Heart left ventricle (tissue), 16 donors: ENCODE data around the gene EFNB3. TPM values are rescaled to one million over a fixed set of nuclear protein-coding genes. Genes with fewer than 3 reads are reported as not detected.

Experiments
- ATAC-seq, 4 donors: fragments of 200-7000 bp; cut with Tn5 transposase; one replicate each; pipeline ENCODE4 v1.9.1; 2020 to 2022; ENCODE audit warnings: moderate library complexity in 4 of 4, mild to moderate bottlenecking in 3 of 4, moderate number of reproducible peaks in 1 of 4
- DNase-seq, 5 donors: peaks; one replicate each; pipeline ENCODE4 v3.0.0-alpha.2; 2020
- H3K27ac ChIP-seq, 12 donors: fragments of 200-600 bp; sonication (generic) in 4 of 12; one replicate each; pipeline versions ENCODE4 v1.5.0 to v1.8.0; 2016 to 2022; ENCODE audit warnings: mild to moderate bottlenecking in 2 of 12
- H3K27me3 ChIP-seq, 9 donors: fragments of 200-600 bp; sonication (generic) in 2 of 9; one replicate each; pipeline versions ENCODE4 v1.5.1 to v1.8.0; 2016 to 2022; ENCODE audit warnings: mild to moderate bottlenecking in 3 of 9
- H3K36me3 ChIP-seq, 9 donors: fragments of 200-600 bp; sonication (generic) in 2 of 9; one replicate each; pipeline versions ENCODE4 v1.5.0 to v1.8.0; 2018 to 2022; ENCODE audit warnings: mild to moderate bottlenecking in 2 of 9
- H3K4me1 ChIP-seq, 12 donors: fragments of 200-600 bp; sonication (generic) in 4 of 12; one replicate each; pipeline versions ENCODE4 v1.5.0 to v1.8.0; 2016 to 2022; ENCODE audit warnings: mild to moderate bottlenecking in 3 of 12
- H3K4me3 ChIP-seq, 12 donors: fragments of 200-600 bp; sonication (generic) in 4 of 12; one replicate each; pipeline versions ENCODE4 v1.5.0 to v1.8.0; 2017 to 2022; ENCODE audit warnings: mild to moderate bottlenecking in 9 of 12, moderate library complexity in 4 of 12
- H3K9me3 ChIP-seq, 12 donors: fragments of 200-600 bp; sonication (generic) in 4 of 12; one replicate each; pipeline versions ENCODE4 v1.5.0 to v1.8.0; 2016 to 2022; ENCODE audit warnings: mild to moderate bottlenecking in 1 of 12
- CTCF ChIP-seq, 12 donors: fragments of 200-600 bp; sonication (generic) in 4 of 12; IDR thresholded peaks; one replicate each; pipeline versions ENCODE4 v1.5.0 to v1.8.0; 2018 to 2022; ENCODE audit warnings: antibody characterized with exemption in 12 of 12, mild to moderate bottlenecking in 5 of 12
- POLR2A ChIP-seq, 2 donors: fragments of 450-650 bp; IDR thresholded peaks; one replicate each; pipeline ENCODE4 v1.6.1; 2017; ENCODE audit warnings: antibody characterized with exemption in 2 of 2, mild to moderate bottlenecking in 2 of 2, moderate library complexity in 2 of 2
- WGBS, 4 donors: extraction: QIAGEN DNeasy Blood & Tissue Kit in 2 of 4; methylation state at CpG; one replicate each; pipeline versions ENCODE4 v1.1.5 to v1.1.7; 2013 to 2018; 5-methylcytosine and 5-hydroxymethylcytosine counted together
- intact Hi-C, 10 donors: fragments of 100-400 bp; cut with DNase I; formaldehyde crosslinking; loops; one replicate each; pipeline versions ENCODE4 v1.11.1 to v1.14.2; 2022
- polyA plus RNA-seq, 2 donors: library from polyadenylated mRNA; stranded (reverse); fragments of 200-250 nt; gene quantifications; one replicate each; pipeline ENCODE4 v1.2.3, GENCODE V29; 2013
- total RNA-seq, 9 donors: library from RNA; depleted of rRNA in 2 of 9; stranded (reverse); fragments of >200 nt in 2 of 9; fragmentation: NEBNext Ultra II Directional in 3 of 9; extraction: Animal tissue kit (Norgen Biotek cat#: 25700) in 3 of 9; gene quantifications; one replicate each; pipeline versions ENCODE4 v1.1.0 to v1.2.4, GENCODE V29; 2016 to 2023
- donor health status: ischemic (EF 13 %, LVEDD 7.1; RV severe dilation, severe dysfunction).
- donor health status: healthy with polysubstance abuse.
- donor health status: DM: no; HTN: yes; CAD: no.
- donor health status: DM: no; HTN: no; CAD: no.
- donor health status: ischemic (EF 25% LVEDD 6.9; RV normal size, moderate dysfunction).
- donor health status: ischemic (EF 25% LVEDD 5.7; RV mildly dilated, moderate dysfunction).
- donor health status: healthy.
- donor health status: DM: yes; HTN: yes; CAD: no.
- donor health status: ischemic (EF 35%, LVEDD 5.7; RV mildly dilated, moderate dysfunction).
- donor health status: nonischemic (EF 11% LVEDD 7.7; RV severe dilation, severe dysfunction).
- donor health status: DM: yes; HTN: yes; CAD: no.
- donor health status: PGD.
- donor health status: ischemic (EF 29% LVEDD 5.4; RV normal size, mild dysfunction).
- donor health status: nonischemic (EF 23%, LVEDD 6.1; RV moderate dilation, normal function).

The EFNB3 gene
- total and polyA plus RNA-seq, 11 donors: 0.10 to 4.6 (median 0.36) TPM

GRCh38 chr17:7711051-7711755, 6.2 kb downstream of the EFNB3 start:
- Histone ChIP-seq H3K27me3 (peaks cover 0 to 65% (median 31%) of the 10 kb centered on the region in 9 donors), H3K27ac (no peak overlapping the region), H3K4me1 (peaks cover 0 to 9% (median 0%) of the 10 kb centered on the region in 12 donors), H3K9me3 (no peaks in the 10 kb centered on the region), H3K4me3 (no peak overlapping the region), H3K36me3 (no peaks in the 10 kb centered on the region)
- intact Hi-C loops: no loop called here
- DNase-seq (peak in 1 of 5 donors; percentile 1), ATAC-seq (no peak)
- TF ChIP-seq CTCF (IDR thresholded peaks at IDR 0.05) (no peak), POLR2A (IDR thresholded peaks at IDR 0.05) (no peak)
- WGBS, 4 donors: 88 to 93% (median 89%) methylated on average over 7 of the region's 7 CpGs

- DNase-seq: peak in 1 of 5 donors; percentile 14
- H3K27me3 ChIP-seq: peaks cover 0 to 62% (median 31%) of the 10 kb centered on the region in 9 donors
- no peaks in the 10 kb centered on the region for H3K9me3 ChIP-seq
- TF ChIP-seq POLR2A (IDR thresholded peaks at IDR 0.05) (no peak), CTCF (IDR thresholded peaks at IDR 0.05) (no peak)
- H3K27ac ChIP-seq: no peak overlapping the region
- intact Hi-C loops: no loop called here
- no peak for ATAC-seq
- 21 to 31% (median 27%) methylated on average over 17 to 19 of the region's 19 CpGs for WGBS, 4 donors
- H3K36me3 ChIP-seq: no peaks in the 10 kb centered on the region
- H3K4me1 ChIP-seq: peaks cover 0 to 16% (median 6%) of the 10 kb centered on the region in 12 donors
- no peak overlapping the region for H3K4me3 ChIP-seq
Measured at GRCh38 chr17:7712111-7712771, 7.2 kb downstream of the EFNB3 start.

- intact Hi-C loops: no loop called here
- Histone ChIP-seq H3K9me3 (no peaks in the 10 kb centered on the region), H3K4me1 (peaks cover 0 to 24% (median 8%) of the 10 kb centered on the region in 12 donors), H3K27me3 (peaks cover 0 to 62% (median 31%) of the 10 kb centered on the region in 9 donors), H3K27ac (no peak overlapping the region), H3K4me3 (no peak overlapping the region), H3K36me3 (no peaks in the 10 kb centered on the region)
- TF ChIP-seq CTCF (IDR thresholded peaks at IDR 0.05): no peak
- no peak for TF ChIP-seq POLR2A (IDR thresholded peaks at IDR 0.05)
- ATAC-seq (no peak), DNase-seq (no peak)
- WGBS, 4 donors: 35 to 41% (median 39%) methylated on average over 9 of the region's 9 CpGs
Measured at GRCh38 chr17:7713782-7714181, 8.8 kb downstream of the EFNB3 start.
